Esophagus muscularis mucosa (tissue), 4 donors: Measurements from ENCODE around the gene KIF17.

Experiments used
- CTCF ChIP-seq, 3 experiments: fragments of 200-600 bp in 2 of 3; fragments of 450-650 bp in 1 of 3; sonication (generic) in 2 of 3; IDR thresholded peaks; one replicate each; pipeline ENCODE4 v1.5.1; 2017 to 2019; ENCODE audit warnings: antibody characterized with exemption in 3 of 3, mild to moderate bottlenecking in 2 of 3, moderate library complexity in 1 of 3
- EP300 ChIP-seq: sonication (generic); formaldehyde crosslinking; IDR thresholded peaks from one replicate; pipeline ENCODE4 v1.6.1; 2017; ENCODE audit warnings: antibody characterized with exemption
- POLR2A ChIP-seq: fragments of 450-650 bp; IDR thresholded peaks from one replicate; pipeline ENCODE4 v1.6.1; 2017; ENCODE audit warnings: antibody characterized with exemption, moderate library complexity, mild to moderate bottlenecking, low read depth

- no peak for TF ChIP-seq CTCF (IDR thresholded peaks at IDR 0.05)
- TF ChIP-seq POLR2A: no peak
- no peak for TF ChIP-seq EP300
Observed at GRCh38 chr1:20731057-20731991, 13.5 kb upstream of the KIF17 start.
